GM12878 (cell line): Measurements from ENCODE around the gene FTSJ1.
A peak's percentile ranks its signal among the peaks of the same experiment; 100 is the strongest.

Experiments
- ASH2L ChIP-seq: fragments of 300-600, 200-600 bp; sonication (generic); IDR thresholded peaks from 2 replicates; pipeline ENCODE4 v1.6.1; 2017; ENCODE audit warnings: low read depth, mild to moderate bottlenecking, borderline replicate concordance
- MTA2 ChIP-seq: fragments of 450-650 bp; IDR thresholded peaks from 2 replicates; pipeline ENCODE4 v1.6.1; 2016; ENCODE audit warnings: low read depth, mild to moderate bottlenecking, moderate library complexity
- POLR2A ChIP-seq: IDR thresholded peaks from 2 replicates; pipeline ENCODE4 v1.6.1; 2011; ENCODE audit warnings: low read depth, mild to moderate bottlenecking, low read length
- RFX5 ChIP-seq: IDR thresholded peaks from 2 replicates; pipeline ENCODE4 v1.6.1; 2011; ENCODE audit warnings: low read depth, low read length, improper control_type of control experiment
- SMC3 ChIP-seq: IDR thresholded peaks from 2 replicates; pipeline ENCODE4 v1.6.1; 2011; ENCODE audit warnings: low read length, improper control_type of control experiment, borderline replicate concordance
- TAF1 ChIP-seq: IDR thresholded peaks from 2 replicates; pipeline ENCODE4 v1.6.1; 2011; ENCODE audit warnings: mild to moderate bottlenecking, low read depth, low read length, borderline replicate concordance
- TBL1XR1 ChIP-seq: IDR thresholded peaks from 2 replicates; pipeline ENCODE4 v1.6.1; 2012; ENCODE audit warnings: low read depth, low read length, improper control_type of control experiment
- ZNF384 ChIP-seq: IDR thresholded peaks from 2 replicates; pipeline ENCODE4 v1.6.1; 2012; ENCODE audit warnings: low read depth, mild to moderate bottlenecking, low read length, improper control_type of control experiment, borderline replicate concordance
- TF ChIP-seq, protein P1 (sequence below): fragments of 450-650 bp; IDR thresholded peaks from 2 replicates; pipeline ENCODE4 v1.6.1; 2016; ENCODE audit warnings: mild to moderate bottlenecking
- TF ChIP-seq, protein P2 (sequence below), 3 experiments: IDR thresholded peaks in 2 of 3; conservative IDR thresholded peaks in 1 of 3; 2 replicates each; pipeline ENCODE4 v1.5.1; 2011; ENCODE audit warnings: low read depth in 3 of 3, low read length in 3 of 3, mild to moderate bottlenecking in 3 of 3, control low read depth in 2 of 3, moderate library complexity in 2 of 3, inconsistent platforms in 1 of 3, mixed read lengths in 1 of 3; ENCODE audit not compliant: control insufficient read depth in 2 of 3, insufficient read depth in 1 of 3; ENCODE audit errors: extremely low read depth in 1 of 3

DNA sequence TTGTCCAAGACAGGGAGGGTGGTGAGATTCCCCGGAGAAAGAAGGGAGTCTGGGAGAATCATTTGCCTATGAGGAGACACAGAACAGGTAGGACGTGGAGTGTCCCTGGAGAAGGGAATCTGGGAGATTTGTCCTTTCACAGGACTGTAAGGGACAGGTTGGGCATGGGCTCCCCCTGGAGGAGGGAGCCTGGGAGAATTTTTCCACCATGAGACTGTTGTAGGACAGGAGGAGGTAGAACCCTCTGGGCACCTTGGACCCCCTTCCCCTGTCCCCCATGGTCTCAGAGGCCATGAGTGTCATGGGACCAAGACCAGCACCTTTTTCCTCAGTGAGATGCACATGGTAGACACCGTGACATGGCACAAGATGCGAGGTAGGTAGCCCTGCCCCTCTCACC lies 35.6 kb downstream of the FTSJ1 start:
- no peak for TF ChIP-seq TAF1
- no peak for TF ChIP-seq RFX5
- TF ChIP-seq, protein P1, sequence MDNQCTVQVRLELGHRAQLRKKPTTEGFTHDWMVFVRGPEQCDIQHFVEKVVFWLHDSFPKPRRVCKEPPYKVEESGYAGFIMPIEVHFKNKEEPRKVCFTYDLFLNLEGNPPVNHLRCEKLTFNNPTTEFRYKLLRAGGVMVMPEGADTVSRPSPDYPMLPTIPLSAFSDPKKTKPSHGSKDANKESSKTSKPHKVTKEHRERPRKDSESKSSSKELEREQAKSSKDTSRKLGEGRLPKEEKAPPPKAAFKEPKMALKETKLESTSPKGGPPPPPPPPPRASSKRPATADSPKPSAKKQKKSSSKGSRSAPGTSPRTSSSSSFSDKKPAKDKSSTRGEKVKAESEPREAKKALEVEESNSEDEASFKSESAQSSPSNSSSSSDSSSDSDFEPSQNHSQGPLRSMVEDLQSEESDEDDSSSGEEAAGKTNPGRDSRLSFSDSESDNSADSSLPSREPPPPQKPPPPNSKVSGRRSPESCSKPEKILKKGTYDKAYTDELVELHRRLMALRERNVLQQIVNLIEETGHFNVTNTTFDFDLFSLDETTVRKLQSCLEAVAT, result no peak
- no peak for TF ChIP-seq SMC3
- no peak for TF ChIP-seq POLR2A
- TF ChIP-seq, protein P2, sequence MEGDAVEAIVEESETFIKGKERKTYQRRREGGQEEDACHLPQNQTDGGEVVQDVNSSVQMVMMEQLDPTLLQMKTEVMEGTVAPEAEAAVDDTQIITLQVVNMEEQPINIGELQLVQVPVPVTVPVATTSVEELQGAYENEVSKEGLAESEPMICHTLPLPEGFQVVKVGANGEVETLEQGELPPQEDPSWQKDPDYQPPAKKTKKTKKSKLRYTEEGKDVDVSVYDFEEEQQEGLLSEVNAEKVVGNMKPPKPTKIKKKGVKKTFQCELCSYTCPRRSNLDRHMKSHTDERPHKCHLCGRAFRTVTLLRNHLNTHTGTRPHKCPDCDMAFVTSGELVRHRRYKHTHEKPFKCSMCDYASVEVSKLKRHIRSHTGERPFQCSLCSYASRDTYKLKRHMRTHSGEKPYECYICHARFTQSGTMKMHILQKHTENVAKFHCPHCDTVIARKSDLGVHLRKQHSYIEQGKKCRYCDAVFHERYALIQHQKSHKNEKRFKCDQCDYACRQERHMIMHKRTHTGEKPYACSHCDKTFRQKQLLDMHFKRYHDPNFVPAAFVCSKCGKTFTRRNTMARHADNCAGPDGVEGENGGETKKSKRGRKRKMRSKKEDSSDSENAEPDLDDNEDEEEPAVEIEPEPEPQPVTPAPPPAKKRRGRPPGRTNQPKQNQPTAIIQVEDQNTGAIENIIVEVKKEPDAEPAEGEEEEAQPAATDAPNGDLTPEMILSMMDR (IDR thresholded peaks at IDR 0.05 in 2 of 3, conservative IDR thresholded peaks at IDR 0.05 in 1 of 3; ENCODE audit: control insufficient read depth in 2 of 3, extremely low read depth in 1 of 3, insufficient read depth in 1 of 3, low read depth in 3 of 3, low read length in 3 of 3), result peak; percentile 4 to 33 (median 18); a peak in 3 of 6 replicates
- TF ChIP-seq ASH2L, result no peak
- no peak for TF ChIP-seq MTA2
- TF ChIP-seq ZNF384, result no peak
- no peak for TF ChIP-seq TBL1XR1
